Measurements from ENCODE around the gene PLEKHA8. TPM values are rescaled to one million over a fixed set of nuclear protein-coding genes. Genes with fewer than 3 reads are reported as not detected.

PLEKHA8 gene
- total and polyA plus RNA-seq, 10 of the 15 experiments (the other 5 are each of a cell fraction or from before 2014, with no cell fraction given) = 1.1 to 13.2 (median 5.7) TPM

GRCh38 chr7:30029696-30030095, 1.5 kb downstream of the PLEKHA8 start:
- no peaks in the 10 kb centered on the region for H3K27me3 ChIP-seq (replicated peaks in 1 of 2; ENCODE audit: control insufficient read depth in 2 of 2, insufficient read depth in 2 of 2, low read length in 1 of 2)
- ChIA-PET POLR2A (interaction anchor here (1.3 kb wide), 1 partner anchor 74 kb away, joined by 4 read pairs; no protein-coding TSS in a partner anchor), SMC1A (ENCODE audit: uncharacterized antibody, unreplicated experiment) (interaction anchor here (0.9 to 3.6 kb wide), 6 partner anchors 10 to 108 kb away, joined by 3 to 19 read pairs (median 5); no protein-coding TSS in a partner anchor), CTCF (interaction anchor here (0.9 to 2.3 kb wide), 7 partner anchors 8 to 48 kb away, joined by 3 to 20 read pairs (median 4); no protein-coding TSS in a partner anchor), RAD21 (ENCODE audit: unreplicated experiment) (interaction anchor here (1.5 kb wide), 1 partner anchor 32 kb away, joined by 5 read pairs; no protein-coding TSS in a partner anchor)
- peak in 2 of 3 experiments; percentile 9 to 26; a peak in 1 of 6 replicates for TF ChIP-seq CTCF (IDR thresholded peaks at IDR 0.05 in 2 of 3, conservative IDR thresholded peaks at IDR 0.05 in 1 of 3; ENCODE audit: control insufficient read depth in 2 of 3, extremely low read depth in 1 of 3, insufficient read depth in 1 of 3, low read depth in 3 of 3, low read length in 3 of 3)
- no peak for TF ChIP-seq POLR2AphosphoS2 (IDR thresholded peaks at IDR 0.05; ENCODE audit: low read depth, low read length)
- peak overlapping the region; percentile 32 for H3K4me2 ChIP-seq (ENCODE audit: control insufficient read depth, insufficient read depth)
- 20% methylated on average over 6 of the region's 6 CpGs for WGBS (ENCODE audit: insufficient coverage, insufficient replicate concordance, low lambda C conversion rate, missing lambda C conversion rate)
- H3K79me2 ChIP-seq (ENCODE audit: control insufficient read depth, insufficient read depth, low read length) = peaks cover 23% of the 10 kb centered on the region
- FAIRE-seq (no peak), ATAC-seq (0 out of 3 replicates have a peak, but pooled peaks have one; percentile 7), DNase-seq (ENCODE audit: low read depth, low spot score) (no peak)
- H3K27ac ChIP-seq (ENCODE audit: control insufficient read depth, insufficient read depth) = no peak overlapping the region
- no peaks in the 10 kb centered on the region; a peak in 1 of 4 replicates for H3K36me3 ChIP-seq (ENCODE audit: control insufficient read depth in 2 of 2, insufficient read depth in 2 of 2, low read length in 1 of 2)
- H2AFZ ChIP-seq (ENCODE audit: control insufficient read depth, low read depth, low read length) = no peak overlapping the region
- H3K4me3 ChIP-seq = peak overlapping the region; percentile 76
- in situ Hi-C loops (cut with MboI) (no loop called here), intact Hi-C loops (cut with micrococcal nuclease; ENCODE audit: unreplicated experiment) (no loop called here)
- H3K9me3 ChIP-seq (replicated peaks; ENCODE audit: control insufficient read depth, insufficient read depth, low read length) = no peaks in the 10 kb centered on the region
- H3K9ac ChIP-seq (ENCODE audit: control insufficient read depth, insufficient read depth, low read length) = no peak overlapping the region
- TSS peak; percentile 44 for BruUV-seq (replicated peaks)
- H4K20me1 ChIP-seq (ENCODE audit: control insufficient read depth, insufficient read depth) = no peaks in the 10 kb centered on the region
- H3K4me1 ChIP-seq (ENCODE audit: control insufficient read depth, insufficient read depth, low read length) = peaks cover 7% of the 10 kb centered on the region; the same call in 1 of the 2 replicates
